GM12865 (cell line): ENCODE measurements around the gene FOCAD.
"Not testable (repeated sequence)": the region's sequence is repeated elsewhere in the genome, so short reads cannot be mapped to it uniquely, and the experiment has no call there.

Experiments
- DNase-seq: peaks from one replicate; pipeline ENCODE4 v3.0.0; 2010; ENCODE audit warnings: low read depth
- H3K4me3 ChIP-seq: 2 replicates; pipeline ENCODE4 v1.5.1; 2011; ENCODE audit warnings: mild to moderate bottlenecking, low read depth, low read length, control low read depth
- TF ChIP-seq, protein P1 (sequence below): IDR thresholded peaks from 2 replicates; pipeline ENCODE4 v1.5.1; 2011; ENCODE audit warnings: low read length, control low read depth, low read depth, inconsistent platforms; ENCODE audit not compliant: insufficient read depth; ENCODE audit errors: missing control alignments

Gene FOCAD

DNA sequence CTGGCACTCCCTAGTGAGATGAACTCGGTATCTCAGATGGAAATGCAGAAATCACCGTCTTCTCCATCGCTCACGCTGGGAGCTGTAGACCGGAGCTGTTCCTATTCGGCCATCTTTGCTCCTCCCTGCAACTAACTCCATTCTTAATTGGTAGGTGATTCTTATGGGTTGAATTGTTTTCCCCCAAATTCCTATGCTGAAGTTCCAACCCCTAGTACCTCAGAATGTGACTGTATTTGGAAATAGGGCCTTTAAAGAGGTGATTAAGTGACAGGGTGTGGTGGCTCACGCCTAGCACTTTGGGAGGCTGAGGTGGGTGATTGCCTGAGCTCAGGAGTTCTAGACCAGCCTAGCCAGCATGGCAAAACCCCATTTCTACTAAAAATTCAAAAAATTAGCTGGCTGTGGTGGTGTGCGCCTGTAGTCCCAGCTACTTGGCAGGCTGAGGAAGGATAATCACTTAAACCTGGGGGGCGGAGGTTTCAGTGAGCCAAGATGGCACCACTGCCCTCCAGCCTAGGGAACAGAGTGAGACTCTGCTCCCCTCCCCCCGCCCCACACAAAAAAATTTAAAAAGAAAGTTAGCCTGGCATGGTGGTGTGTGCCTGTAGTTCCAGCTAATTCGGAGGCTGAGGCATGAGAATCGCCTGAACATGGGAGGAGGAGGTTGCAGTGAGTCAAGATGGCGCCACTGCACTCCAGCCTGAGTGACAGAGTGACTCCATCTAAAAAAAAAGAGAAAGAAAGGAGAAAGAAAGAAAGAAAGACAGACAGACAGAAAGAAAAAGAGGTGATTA, 25.2 kb upstream of the FOCAD start:
- TF ChIP-seq, protein P1, sequence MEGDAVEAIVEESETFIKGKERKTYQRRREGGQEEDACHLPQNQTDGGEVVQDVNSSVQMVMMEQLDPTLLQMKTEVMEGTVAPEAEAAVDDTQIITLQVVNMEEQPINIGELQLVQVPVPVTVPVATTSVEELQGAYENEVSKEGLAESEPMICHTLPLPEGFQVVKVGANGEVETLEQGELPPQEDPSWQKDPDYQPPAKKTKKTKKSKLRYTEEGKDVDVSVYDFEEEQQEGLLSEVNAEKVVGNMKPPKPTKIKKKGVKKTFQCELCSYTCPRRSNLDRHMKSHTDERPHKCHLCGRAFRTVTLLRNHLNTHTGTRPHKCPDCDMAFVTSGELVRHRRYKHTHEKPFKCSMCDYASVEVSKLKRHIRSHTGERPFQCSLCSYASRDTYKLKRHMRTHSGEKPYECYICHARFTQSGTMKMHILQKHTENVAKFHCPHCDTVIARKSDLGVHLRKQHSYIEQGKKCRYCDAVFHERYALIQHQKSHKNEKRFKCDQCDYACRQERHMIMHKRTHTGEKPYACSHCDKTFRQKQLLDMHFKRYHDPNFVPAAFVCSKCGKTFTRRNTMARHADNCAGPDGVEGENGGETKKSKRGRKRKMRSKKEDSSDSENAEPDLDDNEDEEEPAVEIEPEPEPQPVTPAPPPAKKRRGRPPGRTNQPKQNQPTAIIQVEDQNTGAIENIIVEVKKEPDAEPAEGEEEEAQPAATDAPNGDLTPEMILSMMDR, result no peak
- H3K4me3 ChIP-seq, result no peak overlapping the region
- DNase-seq, result no peak

DNA sequence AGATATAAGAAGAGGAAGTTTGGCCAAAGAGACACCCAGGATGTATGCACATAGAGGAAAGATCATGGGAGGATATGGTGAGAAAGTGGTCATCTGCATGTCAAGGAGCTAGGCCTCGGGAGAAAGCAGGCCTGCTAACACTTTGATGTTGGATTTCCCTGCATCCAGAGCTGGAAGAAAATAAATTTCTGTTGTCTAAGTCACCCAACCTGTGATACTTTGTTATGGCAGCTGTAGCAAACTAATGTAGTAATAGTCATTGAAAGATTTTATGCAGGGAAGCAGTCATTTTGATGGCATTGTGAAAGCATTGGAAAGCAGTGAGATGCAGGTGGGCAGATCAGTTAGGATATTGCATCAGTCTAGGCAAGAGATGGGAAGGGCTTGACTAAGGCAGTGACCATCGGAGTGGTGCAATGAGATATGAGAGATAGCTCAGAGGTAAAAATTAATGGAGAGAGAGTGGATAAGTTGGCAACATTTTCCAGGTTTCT, 24.5 kb upstream of the FOCAD start:
- TF ChIP-seq, protein P1, result no peak
- H3K4me3 ChIP-seq, result no peak overlapping the region
- no peak for DNase-seq

DNA sequence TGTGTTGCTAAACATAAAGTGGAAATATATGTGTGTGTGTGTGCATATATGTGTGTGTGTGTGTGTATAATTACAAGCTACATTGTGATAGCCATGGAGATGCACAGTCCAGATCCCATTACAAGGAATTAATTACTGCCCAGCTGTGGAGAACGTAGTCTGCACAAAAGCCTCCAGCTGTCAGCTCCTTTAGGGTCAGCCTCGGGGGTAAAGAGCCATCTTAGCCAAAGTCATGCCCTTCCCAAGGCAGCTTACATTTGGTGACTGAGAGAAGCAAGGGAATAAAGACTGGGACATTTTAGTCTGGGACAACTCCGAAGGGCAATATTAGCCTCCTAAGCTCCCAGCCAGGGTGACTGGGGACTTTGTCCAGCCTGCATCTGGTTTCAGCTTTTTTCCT, 21.9 kb upstream of the FOCAD start:
- no peak overlapping the region for H3K4me3 ChIP-seq
- TF ChIP-seq, protein P1, result no peak
- DNase-seq, result no peak

DNA sequence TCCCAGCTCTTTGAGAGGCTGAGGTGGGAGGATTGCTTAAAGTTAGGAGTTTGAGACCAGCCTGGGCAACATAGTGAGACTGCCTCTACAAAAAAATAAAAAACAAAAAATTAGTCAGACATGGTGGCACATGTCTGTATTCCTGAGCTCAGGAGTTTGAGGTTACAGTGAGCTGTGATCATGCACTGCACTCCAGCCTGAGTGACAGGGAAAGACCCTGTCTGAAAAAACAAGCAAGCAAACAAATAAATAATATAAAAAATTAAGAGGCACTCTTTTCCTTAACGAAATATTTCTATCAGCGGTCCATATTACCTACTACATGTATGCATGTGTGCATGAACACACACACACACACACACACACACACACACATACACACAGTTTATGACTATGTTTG, 20.9 kb upstream of the FOCAD start:
- H3K4me3 ChIP-seq, result no peak overlapping the region
- no peak for DNase-seq
- TF ChIP-seq, protein P1, result no peak

DNA sequence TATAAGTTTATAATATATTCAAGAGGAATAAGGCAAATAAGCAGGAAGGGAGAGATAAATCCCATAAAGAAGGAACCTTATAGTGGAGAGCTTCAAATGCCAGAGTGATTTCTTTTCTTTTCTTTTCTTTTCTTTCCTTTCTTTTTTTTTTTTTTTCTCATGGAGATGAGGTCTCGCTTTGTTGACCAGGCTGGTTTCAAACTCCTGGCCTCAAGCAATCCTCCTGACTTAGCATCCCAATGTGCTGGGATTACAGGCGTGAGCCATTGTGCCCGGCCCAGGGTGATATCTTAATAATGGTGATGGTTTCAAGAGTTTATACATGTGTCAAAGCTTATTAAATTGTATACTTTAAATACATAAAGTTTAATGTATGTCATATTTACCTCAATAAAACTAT, 19.6 kb upstream of the FOCAD start:
- no peak for DNase-seq
- TF ChIP-seq, protein P1, result no peak
- no peak overlapping the region for H3K4me3 ChIP-seq

DNA sequence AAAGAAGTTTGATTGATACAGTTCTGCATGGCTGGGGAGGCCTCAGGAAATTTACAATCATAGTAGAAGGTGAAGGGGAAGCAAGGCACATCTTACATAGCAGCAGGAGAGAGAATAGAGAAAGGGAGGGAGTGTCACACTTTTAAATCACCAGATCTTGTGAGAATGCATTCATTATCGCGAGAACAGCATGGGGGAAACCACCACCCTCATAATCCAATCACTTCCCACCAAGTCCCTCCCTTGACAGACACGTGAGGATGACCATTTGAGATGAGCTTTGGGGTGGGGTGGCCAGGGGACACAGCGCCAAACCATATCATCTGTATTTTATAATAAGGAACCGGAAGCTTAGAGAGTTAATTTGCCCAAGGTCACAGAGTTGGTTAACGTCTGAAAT, 13.7 kb upstream of the FOCAD start:
- TF ChIP-seq, protein P1, result no peak
- no peak for DNase-seq

DNA sequence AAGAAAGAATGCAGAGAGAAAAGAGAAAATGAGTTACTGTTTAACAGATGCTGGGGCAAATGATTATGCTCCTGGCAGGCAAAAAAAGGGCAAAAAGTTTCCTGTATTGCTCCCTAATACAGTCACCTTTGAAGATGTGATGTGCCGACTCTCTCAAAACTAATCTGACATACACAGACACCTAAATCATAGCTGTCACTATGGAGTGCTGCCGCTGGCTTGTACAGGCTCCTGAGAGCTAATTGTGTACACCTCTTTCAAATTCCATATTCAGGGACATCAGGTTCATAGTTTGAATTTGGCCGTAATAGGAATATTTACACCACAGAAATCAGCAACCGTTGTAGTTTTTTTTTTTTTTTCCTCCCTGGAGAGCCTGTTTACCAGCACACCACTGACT, 12.4 kb upstream of the FOCAD start:
- DNase-seq, result no peak
- no peak overlapping the region for H3K4me3 ChIP-seq
- TF ChIP-seq, protein P1, result no peak

More for the DNA sequence above, 13.7 kb upstream of the FOCAD start:
- H3K4me3 ChIP-seq, result no peak overlapping the region

DNA sequence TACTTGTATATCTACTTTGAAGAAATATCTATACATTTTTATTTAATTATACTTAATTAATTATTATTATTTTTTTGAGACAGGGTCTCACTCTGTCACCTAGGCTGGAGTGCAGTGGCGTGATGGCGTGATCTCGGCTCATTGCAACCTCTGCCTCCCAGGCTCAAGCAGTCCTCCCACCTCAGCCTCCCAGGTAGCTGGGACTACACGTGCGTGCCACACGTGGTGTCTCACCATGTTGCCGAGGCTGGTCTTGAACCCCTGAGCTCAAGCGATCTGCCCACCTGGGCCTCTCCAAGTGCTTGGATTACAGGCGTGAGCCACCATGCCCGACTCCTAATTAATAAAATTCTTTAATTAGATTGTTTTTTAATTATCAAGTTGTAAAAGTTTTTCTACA, 10.5 kb upstream of the FOCAD start:
- not testable (repeated sequence) for DNase-seq, H3K4me3 ChIP-seq
